IMR-90 (cell line): ENCODE data around the gene RNF40. TPM values are rescaled to one million over a fixed set of nuclear protein-coding genes. Genes with fewer than 3 reads are reported as not detected.

Experiments
- ATAC-seq: fragments of 200-7000 bp; cut with Tn5 transposase; 2 replicates; pipeline ENCODE4 v1.9.1; 2020; ENCODE audit warnings: low read depth, mild to moderate bottlenecking, moderate library complexity
- BruUV-seq: library from RNA; stranded (reverse); fragments of 400-500 nt; replicated peaks from 2 replicates; lab custom pipeline; 2021; lab: Mats Ljungman, UMichigan
- CTCF ChIA-PET: fragments of 300-600 bp; formaldehyde crosslinking; extraction: SDS; loops from one replicate; lab custom pipeline; 2021; ENCODE audit warnings: antibody characterized with exemption; lab: Yijun Ruan, JAX
- POLR2A ChIA-PET: fragments of 300-600 bp; sonication (Branson Sonifier 250); formaldehyde crosslinking; loops from one replicate; lab custom pipeline; 2022; ENCODE audit warnings: antibody characterized with exemption; ENCODE audit not compliant: unreplicated experiment; lab: Charles Lee
- DNase-seq: peaks from one replicate; pipeline ENCODE4 v3.0.0; 2013
- H2AFZ ChIP-seq: replicated peaks from 2 replicates; pipeline ENCODE3; 2013; ENCODE audit warnings: low read length, mild to moderate bottlenecking; ENCODE audit not compliant: poor library complexity
- H2AK5ac ChIP-seq: 2 replicates; pipeline ENCODE4 v1.6.1; 2013; ENCODE audit warnings: low read depth, low read length, inconsistent platforms
- H2AK9ac ChIP-seq: replicated peaks from 2 replicates; pipeline ENCODE3; 2013; ENCODE audit warnings: mild to moderate bottlenecking, low read depth, low read length, moderate library complexity; ENCODE audit not compliant: poor library complexity
- H2BK120ac ChIP-seq: 2 replicates; pipeline ENCODE4 v1.6.1; 2013; ENCODE audit warnings: low read depth, low read length, inconsistent platforms
- H2BK15ac ChIP-seq: 3 replicates; pipeline ENCODE4 v1.6.1; 2013; ENCODE audit warnings: low read depth, low read length, inconsistent platforms
- H2BK20ac ChIP-seq: 2 replicates; pipeline ENCODE4 v1.6.1; 2013; ENCODE audit warnings: low read depth, mild to moderate bottlenecking, inconsistent platforms, low read length, moderate library complexity
- H2BK5ac ChIP-seq: 2 replicates; pipeline ENCODE4 v1.6.1; 2013; ENCODE audit warnings: mild to moderate bottlenecking, low read depth, low read length, inconsistent platforms; ENCODE audit not compliant: poor library complexity, severe bottlenecking
- H3K14ac ChIP-seq: replicated peaks from 2 replicates; pipeline ENCODE4 v1.6.1; 2013; ENCODE audit warnings: low read depth, low read length, inconsistent platforms
- H3K18ac ChIP-seq: 2 replicates; pipeline ENCODE4 v1.6.1; 2013; ENCODE audit warnings: low read depth, low read length, control low read depth
- H3K23ac ChIP-seq: 2 replicates; pipeline ENCODE4 v1.6.1; 2013; ENCODE audit warnings: low read depth, low read length, inconsistent platforms
- H3K27ac ChIP-seq: 2 replicates; pipeline ENCODE4 v1.5.1; 2013; ENCODE audit warnings: mild to moderate bottlenecking, control low read depth, low read length; ENCODE audit not compliant: insufficient read depth
- H3K27me3 ChIP-seq: 2 replicates; pipeline ENCODE4 v1.6.1; 2013; ENCODE audit warnings: low read length; ENCODE audit not compliant: control insufficient read depth, insufficient read depth
- H3K36me3 ChIP-seq: 2 replicates; pipeline ENCODE4 v1.6.1; 2013; ENCODE audit warnings: low read length, mixed read lengths; ENCODE audit not compliant: control insufficient read depth, insufficient read depth
- H3K4ac ChIP-seq: 2 replicates; pipeline ENCODE4 v1.6.1; 2013; ENCODE audit warnings: low read depth, low read length, inconsistent platforms
- H3K4me1 ChIP-seq: 2 replicates; pipeline ENCODE4 v1.6.1; 2013; ENCODE audit warnings: low read length, mixed read lengths; ENCODE audit not compliant: control insufficient read depth, insufficient read depth
- H3K4me2 ChIP-seq: 2 replicates; pipeline ENCODE4 v1.6.1; 2013; ENCODE audit warnings: low read depth, mild to moderate bottlenecking, control low read depth, low read length, moderate library complexity
- H3K4me3 ChIP-seq: 2 replicates; pipeline ENCODE4 v1.5.1; 2013; ENCODE audit warnings: low read depth, mild to moderate bottlenecking, control low read depth, low read length, moderate library complexity; ENCODE audit not compliant: insufficient read depth
- H3K56ac ChIP-seq: 2 replicates; pipeline ENCODE4 v1.6.1; 2013; ENCODE audit warnings: low read length, inconsistent platforms; ENCODE audit not compliant: insufficient read depth; ENCODE audit errors: extremely low read depth
- H3K79me1 ChIP-seq, 2 experiments: 2 replicates each; pipeline ENCODE4 v1.6.1; 2013; ENCODE audit warnings: low read length in 2 of 2, inconsistent platforms in 1 of 2, low read depth in 1 of 2
- H3K9ac ChIP-seq: 2 replicates; pipeline ENCODE4 v1.6.1; 2013; ENCODE audit warnings: low read depth, low read length, control low read depth
- H3K9me1 ChIP-seq: 2 replicates; pipeline ENCODE4 v1.6.1; 2013; ENCODE audit warnings: low read length, inconsistent platforms; ENCODE audit not compliant: insufficient read depth
- H3K9me3 ChIP-seq: 2 replicates; pipeline ENCODE4 v1.6.1; 2013; ENCODE audit warnings: low read length; ENCODE audit not compliant: control insufficient read depth, insufficient read depth
- H4K20me1 ChIP-seq: 2 replicates; pipeline ENCODE4 v1.6.1; 2013; ENCODE audit warnings: low read length, inconsistent platforms; ENCODE audit not compliant: insufficient read depth
- H4K5ac ChIP-seq: 2 replicates; pipeline ENCODE4 v1.6.1; 2013; ENCODE audit warnings: mild to moderate bottlenecking, low read depth, low read length, control low read depth
- H4K8ac ChIP-seq, 2 experiments: 2 replicates each; pipeline ENCODE4 v1.6.1; 2013; ENCODE audit warnings: low read depth in 2 of 2, low read length in 2 of 2, control low read depth in 1 of 2, inconsistent platforms in 1 of 2
- H4K91ac ChIP-seq: 2 replicates; pipeline ENCODE4 v1.6.1; 2013; ENCODE audit warnings: low read depth, low read length, inconsistent platforms; ENCODE audit not compliant: insufficient read depth
- BHLHE40 ChIP-seq: fragments of 150-350 bp; IDR thresholded peaks from 2 replicates; pipeline ENCODE4 v1.6.1; 2016; ENCODE audit warnings: mild to moderate bottlenecking, low read depth, low read length
- CEBPB ChIP-seq: IDR thresholded peaks from 2 replicates; pipeline ENCODE4 v1.6.1; 2012; ENCODE audit warnings: low read depth, low read length, improper control_type of control experiment
- CHD1 ChIP-seq: IDR thresholded peaks from 2 replicates; pipeline ENCODE4 v1.6.1; 2012; ENCODE audit warnings: low read depth, low read length, improper control_type of control experiment
- ELK1 ChIP-seq: fragments of 150-350 bp; IDR thresholded peaks from 2 replicates; pipeline ENCODE4 v1.6.1; 2016; ENCODE audit warnings: low read depth, mild to moderate bottlenecking, low read length, moderate library complexity, borderline replicate concordance
- FOS ChIP-seq: fragments of 150-350 bp; IDR thresholded peaks from 2 replicates; pipeline ENCODE4 v1.6.1; 2016; ENCODE audit warnings: low read depth, low read length
- MAZ ChIP-seq: IDR thresholded peaks from 2 replicates; pipeline ENCODE4 v1.6.1; 2012; ENCODE audit warnings: low read depth, mild to moderate bottlenecking, low read length, improper control_type of control experiment, moderate library complexity, borderline replicate concordance
- MXI1 ChIP-seq: IDR thresholded peaks from 2 replicates; pipeline ENCODE4 v1.6.1; 2012; ENCODE audit warnings: low read depth, mild to moderate bottlenecking, low read length, moderate library complexity, borderline replicate concordance
- POLR2A ChIP-seq: IDR thresholded peaks from 2 replicates; pipeline ENCODE4 v1.6.1; 2012; ENCODE audit warnings: mild to moderate bottlenecking, low read depth, low read length
- RAD21 ChIP-seq: IDR thresholded peaks from 2 replicates; pipeline ENCODE4 v1.6.1; 2012; ENCODE audit warnings: low read length, improper control_type of control experiment
- RCOR1 ChIP-seq: IDR thresholded peaks from 2 replicates; pipeline ENCODE4 v1.6.1; 2012; ENCODE audit warnings: mild to moderate bottlenecking, low read length, improper control_type of control experiment; ENCODE audit not compliant: insufficient replicate concordance
- RFX5 ChIP-seq: IDR thresholded peaks from 2 replicates; pipeline ENCODE4 v1.8.0; 2012; ENCODE audit warnings: low read depth, mild to moderate bottlenecking, low read length, moderate library complexity
- USF2 ChIP-seq: fragments of 150-350 bp; IDR thresholded peaks from 2 replicates; pipeline ENCODE4 v1.6.1; 2017; ENCODE audit warnings: mild to moderate bottlenecking, antibody characterized with exemption, low read length, low read depth
- WGBS, 2 experiments: methylation state at CpG; one replicate each; pipeline versions ENCODE4 v1.1.5 to v1.1.7; 2013; ENCODE audit warnings: missing lambda C conversion rate in 2 of 2; ENCODE audit not compliant: insufficient read length in 1 of 2; ENCODE audit errors: extremely low coverage in 2 of 2; 5-methylcytosine and 5-hydroxymethylcytosine counted together
- dilution Hi-C: fragments of 300-500 bp; cut with HindIII; formaldehyde crosslinking; loops from one replicate; pipeline ENCODE4 v1.14.3; 2018; ENCODE audit warnings: low sequenced_read_pairs; ENCODE audit not compliant: unreplicated experiment
- in situ Hi-C: fragments of 300-500 bp; cut with MboI; formaldehyde crosslinking; loops from 3 replicates; pipeline ENCODE4 v1.14.3; 2019; ENCODE audit warnings: low sequenced_read_pairs, inconsistent platforms, mixed read lengths
- intact Hi-C: fragments of 100-400 bp; cut with micrococcal nuclease; formaldehyde crosslinking; loops from 2 replicates; pipeline ENCODE4 v1.10.0; 2022
- polyA plus RNA-seq, 3 experiments: library from polyadenylated mRNA; depleted of rRNA; stranded (reverse); fragments of >200 nt; gene quantifications; 2 replicates each; pipeline ENCODE4 v1.2.3, GENCODE V29; 2012; ENCODE audit warnings: low replicate concordance in 1 of 3
- total RNA-seq: library from RNA; depleted of rRNA; stranded (reverse); fragments of >200 nt; gene quantifications from 2 replicates; pipeline ENCODE4 v1.2.3, GENCODE V29; 2012

The RNF40 gene
- total and polyA plus RNA-seq, 2 of the 4 experiments (the other 2 are of a cell fraction), result 46.7 to 72.4 TPM

GRCh38 chr16:30786936-30787612 is 25.0 kb downstream of the RNF40 start, which contains the start of gene ZNF629:
Gene ZNF629 (minus strand): TSS chr16:30787205. CDS start chr16:30784482, 2,723 bp downstream.
- TF ChIP-seq BHLHE40 (no peak), POLR2A (0 out of 2 replicates have a peak, but pooled peaks have one; percentile 22), FOS (no peak), RFX5 (no peak), RAD21 (0 out of 2 replicates have a peak, but pooled peaks have one; percentile 3), MXI1 (no peak), CEBPB (no peak), CHD1 (no peak), ELK1 (no peak), RCOR1 (no peak), USF2 (no peak), MAZ (peak; percentile 94)
- DNase-seq (peak; percentile 57), ATAC-seq (peak; percentile 88)
- Histone ChIP-seq H4K20me1 (peaks cover 8% of the 10 kb centered on the region), H3K4me3 (peak within 1 kb of the TSS; percentile 96), H3K4me2 (peak within 1 kb of the TSS; percentile 98), H2AK9ac (peak within 1 kb of the TSS; percentile 99), H4K5ac (peak within 1 kb of the TSS; percentile 98), H3K9me3 (no peaks in the 10 kb centered on the region), H3K9me1 (peaks cover 6% of the 10 kb centered on the region; the same call in 1 of the 2 replicates), H2AK5ac (peak within 1 kb of the TSS; percentile 92), H3K4ac (peak within 1 kb of the TSS; percentile 96), H2BK15ac (peak within 1 kb of the TSS; percentile 52; the same call in 1 of the 3 replicates), H3K23ac (peak within 1 kb of the TSS; percentile 90), H3K27ac (peak within 1 kb of the TSS; percentile 96), H2AFZ (peak within 1 kb of the TSS; percentile 95), H2BK5ac (peak within 1 kb of the TSS; percentile 88), H3K79me1 (peaks cover 11 to 33% of the 10 kb centered on the region in 2 experiments), H2BK20ac (peak within 1 kb of the TSS; percentile 6; the same call in 1 of the 2 replicates), H3K56ac (peak within 1 kb of the TSS; percentile 93), H3K27me3 (0 out of 2 replicates have a peak, but pooled peaks cover 2% of the 10 kb centered on the region), H3K36me3 (peaks cover 23% of the 10 kb centered on the region), H3K9ac (peak within 1 kb of the TSS; percentile 91), H4K8ac (peak within 1 kb of the TSS; percentile 97 to 99), H3K4me1 (peaks cover 4% of the 10 kb centered on the region), H2BK120ac (peak within 1 kb of the TSS; percentile 56), H3K14ac (peak within 1 kb of the TSS; percentile 76), H4K91ac (peak within 1 kb of the TSS; percentile 79), H3K18ac (peak within 1 kb of the TSS; percentile 76)
- no TSS peak for BruUV-seq
- no CpG with 5 or more reads among the region's 37 CpGs for WGBS, 2 experiments
- ChIA-PET POLR2A (interaction anchor here (0.6 to 1.5 kb wide), 2 partner anchors 19 to 93 kb away, joined by 4 to 13 read pairs; no protein-coding TSS in a partner anchor), CTCF (interaction anchor here (0.6 to 0.8 kb wide), 2 partner anchors 28 to 671 kb away, joined by 3 to 4 read pairs; no protein-coding TSS in a partner anchor)
- intact Hi-C loops, result loop anchor here (1.0 kb wide), 3 partner anchors 18 to 134 kb away; no protein-coding TSS in a partner anchor
- dilution Hi-C loops, result no loop called here
- in situ Hi-C loops, result no loop called here
